SH-SY5Y (cell line): Measurements from ENCODE around the gene IGFBP4.

Experiments
- GATA2 ChIP-seq: IDR thresholded peaks from 2 replicates; pipeline ENCODE4 v1.6.1; 2011; ENCODE audit warnings: mild to moderate bottlenecking, low read depth, low read length
- GATA3 ChIP-seq: IDR thresholded peaks from 2 replicates; pipeline ENCODE4 v1.6.1; 2011; ENCODE audit warnings: low read depth, mild to moderate bottlenecking, low read length, moderate library complexity

The IGFBP4 gene

DNA sequence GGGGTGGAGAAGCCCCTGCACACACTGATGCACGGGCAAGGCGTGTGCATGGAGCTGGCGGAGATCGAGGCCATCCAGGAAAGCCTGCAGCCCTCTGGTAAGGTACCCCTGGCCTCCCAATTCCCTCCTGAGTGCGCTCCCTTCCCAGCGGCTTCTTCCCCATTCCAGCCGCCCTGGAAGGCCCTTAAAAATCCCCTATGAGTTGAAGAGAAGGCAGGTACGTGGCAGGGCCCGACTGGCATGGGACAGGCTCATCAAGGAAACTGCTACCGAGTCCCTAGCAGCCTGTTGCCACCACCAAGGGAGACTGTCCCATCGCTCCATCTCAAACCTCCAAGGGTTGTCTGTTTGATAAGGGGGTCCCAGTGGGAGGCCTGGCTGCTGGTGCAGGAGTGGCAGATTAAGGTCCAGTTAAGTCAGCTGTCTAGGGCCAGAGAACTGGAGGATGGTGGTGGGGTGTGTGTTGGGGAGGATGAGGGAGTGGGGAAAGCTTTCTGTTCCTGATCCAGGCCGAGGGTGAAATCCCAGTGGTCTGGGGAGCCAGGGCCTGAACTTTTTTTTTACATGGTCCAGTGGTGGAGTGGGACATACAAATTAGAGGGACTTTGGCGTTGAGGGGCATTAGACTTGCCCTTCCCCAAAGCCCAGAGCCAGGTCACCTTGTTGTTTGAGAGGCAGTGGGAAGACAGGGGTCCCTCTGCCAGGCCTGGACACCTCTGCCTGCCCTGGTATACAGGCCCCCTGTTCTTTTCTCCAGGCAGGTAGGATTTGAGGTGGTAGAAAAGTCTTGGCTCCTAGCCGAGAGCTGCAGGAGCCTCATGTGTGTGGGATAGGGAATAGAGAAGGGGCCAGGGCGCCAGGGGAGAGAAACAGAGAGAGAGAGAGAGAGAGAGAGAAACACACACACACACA is 994 bp downstream of the IGFBP4 start:
- TF ChIP-seq GATA3 (no peak), GATA2 (no peak)

DNA sequence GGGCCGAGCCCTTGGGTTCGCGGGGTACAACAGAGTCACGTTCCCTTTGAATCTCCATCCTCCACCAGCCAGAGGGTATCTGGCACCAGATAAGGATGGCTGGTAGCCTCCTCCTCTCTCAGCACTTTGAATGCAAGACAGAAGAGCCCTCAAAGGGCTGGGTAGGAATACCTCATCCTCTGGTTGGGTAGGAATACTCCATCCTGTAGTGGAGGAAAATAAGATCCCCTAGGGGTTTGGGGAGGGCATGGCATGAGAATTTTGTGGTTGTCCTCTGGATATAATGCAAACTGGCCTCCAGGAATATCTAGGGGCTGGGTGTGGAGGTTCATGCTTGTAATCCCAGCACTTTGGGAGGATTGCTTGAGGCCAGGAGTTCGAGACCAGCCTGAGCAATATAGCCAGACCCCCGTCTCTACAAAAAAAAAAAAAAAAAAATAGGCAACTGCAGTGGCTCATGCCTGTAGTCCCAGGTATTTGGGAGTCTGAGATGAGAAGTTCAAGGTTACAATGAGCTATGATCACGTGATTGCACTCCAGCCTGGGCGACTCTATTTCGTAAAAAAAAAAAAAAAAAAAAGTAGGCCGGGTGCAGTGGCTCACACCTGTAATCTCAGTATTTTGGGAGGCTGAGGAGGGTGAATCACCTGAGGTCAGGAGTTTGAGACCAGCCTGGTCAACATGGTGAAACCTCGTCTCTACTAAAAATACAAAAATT is 2.7 kb downstream of the IGFBP4 start:
- TF ChIP-seq GATA3 (no peak), GATA2 (no peak)

DNA sequence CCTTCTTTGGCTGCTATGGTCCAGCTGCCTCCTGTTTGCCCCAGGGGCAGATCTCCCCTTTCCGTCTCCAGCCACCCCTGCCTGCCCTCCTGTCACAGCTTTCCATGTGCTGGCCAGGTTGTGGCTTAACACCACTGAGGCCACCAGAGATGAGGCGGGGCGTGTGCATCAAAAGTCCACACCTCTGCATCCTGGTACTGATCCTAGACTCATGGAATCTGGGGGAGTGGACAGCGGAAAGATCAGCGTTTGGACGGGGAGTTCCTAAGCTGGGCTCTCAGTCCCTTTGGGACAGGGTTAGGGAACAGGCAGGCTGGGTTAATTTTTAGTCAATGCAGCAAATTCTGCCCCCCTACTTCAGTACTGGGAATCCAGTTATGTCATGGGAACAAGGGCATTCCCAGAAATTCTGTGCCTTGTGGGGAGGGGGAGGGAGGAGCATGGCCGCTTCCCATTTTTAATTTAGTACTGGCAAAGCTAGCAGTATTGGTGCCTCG is 3.9 kb downstream of the IGFBP4 start:
- no peak for TF ChIP-seq GATA2
- TF ChIP-seq GATA3: no peak

DNA sequence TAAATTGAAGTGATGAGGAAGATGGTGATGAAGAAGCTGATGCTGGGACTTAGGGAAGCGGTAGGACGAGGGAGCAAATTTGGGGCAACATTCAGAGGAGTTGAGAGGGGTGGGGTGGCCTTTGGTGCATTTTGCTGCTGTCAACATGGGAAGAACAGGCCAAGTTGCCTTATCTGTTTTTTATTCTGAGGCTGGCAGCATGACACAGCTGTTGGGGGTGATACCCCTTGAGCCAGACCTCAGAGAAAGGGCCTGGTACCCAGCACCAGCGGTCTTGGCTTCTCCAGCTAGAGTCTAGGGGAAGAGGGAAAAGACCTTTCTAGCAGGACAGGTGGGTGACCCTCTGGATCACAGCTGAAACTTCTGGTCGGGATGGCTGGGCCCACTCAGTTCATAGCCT is 4.6 kb downstream of the IGFBP4 start:
- TF ChIP-seq GATA3: no peak
- TF ChIP-seq GATA2: no peak

DNA sequence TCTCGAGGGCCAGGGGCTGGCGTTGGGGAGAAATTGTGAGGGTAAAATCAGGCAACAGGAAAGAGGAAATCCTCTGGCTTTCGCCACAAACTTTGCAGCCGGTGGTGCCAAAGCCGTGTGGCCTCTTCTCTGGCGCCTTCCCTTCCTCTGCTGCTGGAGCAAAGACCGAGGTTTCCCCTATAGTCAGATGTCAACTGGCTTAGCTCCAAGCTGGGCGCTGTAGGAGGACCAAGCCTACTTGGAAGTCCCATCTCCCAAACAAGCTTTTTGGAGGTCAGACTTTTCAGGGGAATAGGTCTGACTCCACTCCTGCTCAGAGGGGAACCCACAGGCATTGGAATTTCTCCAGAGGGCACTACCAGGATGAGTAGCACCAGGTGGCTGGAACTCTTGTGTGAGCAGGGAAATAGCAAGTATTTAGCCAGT is 5.0 kb downstream of the IGFBP4 start:
- no peak for TF ChIP-seq GATA3
- TF ChIP-seq GATA2: no peak

DNA sequence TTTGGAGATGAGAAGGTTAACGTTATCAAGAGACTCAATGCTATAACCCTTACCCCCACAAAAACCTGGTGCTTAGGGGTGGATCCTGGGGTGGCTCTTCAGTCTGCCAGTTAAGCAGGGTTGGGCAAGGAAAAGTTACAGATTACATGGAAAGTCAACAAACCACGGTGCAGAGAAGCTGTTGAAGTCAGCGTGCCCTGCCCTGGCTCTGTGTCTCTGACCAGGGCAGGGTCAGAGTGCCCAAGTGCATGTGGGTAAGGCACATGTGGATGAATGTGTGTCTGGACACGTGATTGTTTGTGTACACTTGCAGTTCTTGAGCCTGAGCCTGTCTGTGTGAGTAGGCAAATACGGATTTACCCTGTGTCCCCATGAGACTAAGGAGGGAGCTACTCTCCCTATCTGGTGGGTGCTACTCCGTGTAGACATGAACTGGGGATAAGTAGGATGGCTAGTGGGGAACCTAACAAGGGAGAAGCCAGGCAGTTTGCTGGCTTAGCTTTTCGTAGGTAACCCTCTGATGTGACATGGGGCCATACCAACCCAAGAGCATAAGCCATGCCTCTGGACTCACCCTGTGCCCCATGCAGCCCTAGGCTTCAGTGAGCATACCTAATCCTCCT is 5.5 kb downstream of the IGFBP4 start:
- TF ChIP-seq GATA2: no peak
- no peak for TF ChIP-seq GATA3

DNA sequence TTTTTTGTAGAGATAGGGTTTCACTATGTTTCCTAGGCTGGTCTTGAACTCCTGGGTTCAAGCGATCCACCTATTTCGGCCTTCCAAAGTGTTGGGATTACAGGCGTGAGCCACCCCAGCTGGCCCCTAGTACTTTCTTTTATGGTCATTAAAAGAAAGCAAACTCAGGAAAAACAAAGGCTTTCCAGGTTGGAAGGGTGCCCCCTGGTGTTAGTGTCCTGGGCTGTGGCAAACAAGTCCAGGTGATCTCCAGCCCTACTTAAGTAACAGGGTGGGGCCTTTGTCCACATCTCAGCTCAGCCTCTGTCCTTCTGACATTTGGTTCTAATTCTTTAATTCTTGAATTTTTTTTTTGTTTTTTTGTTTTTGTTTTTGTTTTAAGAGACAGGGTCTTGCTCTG is 6.9 kb downstream of the IGFBP4 start:
- no peak for TF ChIP-seq GATA3

DNA sequence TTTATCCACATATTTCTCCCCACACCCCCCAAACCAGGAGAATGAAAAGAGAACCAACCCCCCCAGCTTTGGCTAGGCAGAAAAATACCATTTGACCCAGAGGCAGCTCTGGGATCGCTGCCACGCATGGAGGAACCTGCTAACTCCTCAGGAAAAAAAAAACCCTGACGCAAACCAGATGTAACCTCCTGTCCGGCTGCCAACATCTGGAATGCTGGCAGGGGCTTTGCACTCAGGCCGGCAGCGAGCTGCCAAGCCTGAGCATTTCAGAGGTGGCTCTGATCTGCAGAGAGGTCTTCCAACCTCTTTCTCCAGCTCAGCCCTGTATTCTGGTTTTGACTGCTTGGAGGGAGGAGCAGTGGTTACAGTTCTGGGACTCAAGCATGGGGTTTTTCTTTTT is 8.2 kb downstream of the IGFBP4 start:
- TF ChIP-seq GATA3 (no peak), GATA2 (peak; percentile 6; the same call in 1 of the 2 replicates)

DNA sequence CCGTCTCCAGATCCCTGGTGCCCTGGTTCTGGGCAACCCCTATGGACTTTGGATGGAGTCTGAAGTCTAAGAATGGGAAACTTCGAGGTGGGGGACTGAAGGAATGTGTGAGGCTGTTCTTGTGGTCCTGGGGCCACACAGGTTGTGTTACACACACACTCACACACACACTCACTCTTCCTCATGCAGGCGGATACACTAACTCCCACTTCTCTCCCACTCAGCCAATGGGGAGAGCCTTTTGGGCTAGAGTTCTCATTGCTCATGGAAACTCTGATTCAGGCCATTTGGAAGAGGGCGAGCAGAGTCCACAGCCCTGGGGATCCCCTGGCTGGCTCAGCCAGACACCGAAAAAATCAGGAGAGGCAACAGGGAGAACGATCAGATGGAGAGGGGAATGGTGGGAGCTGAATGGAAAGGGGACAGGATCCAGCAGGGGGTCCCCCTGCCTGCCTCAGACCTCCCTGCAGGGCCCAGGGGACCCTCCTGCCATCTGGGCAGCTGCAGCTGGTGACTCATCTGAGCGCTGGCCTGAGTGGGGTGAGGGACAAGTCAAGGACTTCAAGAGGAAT is 9.1 kb downstream of the IGFBP4 start:
- TF ChIP-seq GATA3 (no peak), GATA2 (no peak)

DNA sequence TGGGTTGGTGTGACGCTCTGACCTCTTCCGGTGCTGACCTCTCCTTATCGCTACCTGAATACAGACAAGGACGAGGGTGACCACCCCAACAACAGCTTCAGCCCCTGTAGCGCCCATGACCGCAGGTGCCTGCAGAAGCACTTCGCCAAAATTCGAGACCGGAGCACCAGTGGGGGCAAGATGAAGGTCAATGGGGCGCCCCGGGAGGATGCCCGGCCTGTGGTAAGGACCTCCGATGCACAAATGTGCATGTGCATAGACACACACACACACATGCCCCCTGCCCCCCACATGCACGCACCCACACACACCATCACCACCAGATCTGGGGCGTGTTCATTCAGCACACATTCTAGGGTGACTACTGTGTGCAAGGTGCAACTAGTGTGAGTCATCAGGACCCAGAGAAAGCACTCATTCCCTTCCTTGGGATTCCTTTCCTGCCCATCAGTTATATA is 9.7 kb downstream of the IGFBP4 start:
- TF ChIP-seq GATA3 (no peak), GATA2 (no peak)

DNA sequence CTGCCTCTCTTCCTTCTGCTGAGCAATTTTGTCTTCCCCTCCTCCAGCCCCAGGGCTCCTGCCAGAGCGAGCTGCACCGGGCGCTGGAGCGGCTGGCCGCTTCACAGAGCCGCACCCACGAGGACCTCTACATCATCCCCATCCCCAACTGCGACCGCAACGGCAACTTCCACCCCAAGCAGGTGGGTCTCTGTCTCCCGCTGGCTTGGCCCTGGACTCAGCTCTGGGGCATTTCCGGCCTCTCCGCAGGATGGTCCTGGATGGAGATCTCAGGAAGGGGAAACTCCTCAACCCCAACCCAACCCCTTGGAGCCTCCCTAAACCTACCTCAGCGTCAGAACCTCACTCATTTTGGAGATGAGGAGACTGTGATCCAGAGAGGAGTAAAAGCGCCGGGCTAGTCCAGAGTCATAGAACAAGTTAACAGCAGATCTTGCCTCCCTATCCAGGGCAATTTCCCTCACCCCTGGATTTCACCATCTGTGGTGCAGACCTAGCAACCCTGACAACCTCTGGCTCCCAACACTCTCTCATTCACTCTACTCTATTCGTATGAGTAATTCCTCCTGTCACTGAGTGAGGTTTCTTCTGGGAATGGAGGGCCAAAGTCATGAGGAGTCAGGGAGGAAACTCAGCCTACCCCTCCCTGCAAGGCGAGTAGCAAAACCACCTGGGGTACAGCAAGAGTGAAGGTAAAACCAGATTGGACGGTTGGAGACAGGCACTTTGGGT is 10.8 kb downstream of the IGFBP4 start:
- no peak for TF ChIP-seq GATA3
- no peak for TF ChIP-seq GATA2

DNA sequence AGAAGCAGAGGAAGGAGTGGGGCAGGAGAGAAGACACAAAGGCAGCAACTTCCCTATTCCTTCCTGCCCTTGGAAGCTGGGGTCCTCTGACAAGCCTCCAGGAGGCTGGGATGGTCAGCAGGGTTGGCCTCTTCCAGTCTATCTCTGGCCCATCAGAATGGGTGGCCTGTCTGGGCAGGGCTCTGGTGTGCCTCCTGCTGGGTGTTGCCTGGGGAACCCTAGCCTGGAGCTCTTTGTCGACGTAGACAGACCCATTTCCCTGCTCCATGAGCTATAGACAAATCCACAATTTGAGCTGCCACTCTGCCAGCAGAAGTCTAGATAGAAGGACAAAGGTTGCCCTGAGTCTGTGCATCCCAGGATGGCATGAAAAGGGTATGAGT is 11.4 kb downstream of the IGFBP4 start:
- TF ChIP-seq GATA3 (no peak), GATA2 (no peak)

DNA sequence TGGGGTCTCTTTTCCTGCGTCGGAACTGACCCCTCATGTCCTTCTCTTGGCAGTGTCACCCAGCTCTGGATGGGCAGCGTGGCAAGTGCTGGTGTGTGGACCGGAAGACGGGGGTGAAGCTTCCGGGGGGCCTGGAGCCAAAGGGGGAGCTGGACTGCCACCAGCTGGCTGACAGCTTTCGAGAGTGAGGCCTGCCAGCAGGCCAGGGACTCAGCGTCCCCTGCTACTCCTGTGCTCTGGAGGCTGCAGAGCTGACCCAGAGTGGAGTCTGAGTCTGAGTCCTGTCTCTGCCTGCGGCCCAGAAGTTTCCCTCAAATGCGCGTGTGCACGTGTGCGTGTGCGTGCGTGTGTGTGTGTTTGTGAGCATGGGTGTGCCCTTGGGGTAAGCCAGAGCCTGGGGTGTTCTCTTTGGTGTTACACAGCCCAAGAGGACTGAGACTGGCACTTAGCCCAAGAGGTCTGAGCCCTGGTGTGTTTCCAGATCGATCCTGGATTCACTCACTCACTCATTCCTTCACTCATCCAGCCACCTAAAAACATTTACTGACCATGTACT is 13.2 kb downstream of the IGFBP4 start:
- no peak for TF ChIP-seq GATA2

DNA sequence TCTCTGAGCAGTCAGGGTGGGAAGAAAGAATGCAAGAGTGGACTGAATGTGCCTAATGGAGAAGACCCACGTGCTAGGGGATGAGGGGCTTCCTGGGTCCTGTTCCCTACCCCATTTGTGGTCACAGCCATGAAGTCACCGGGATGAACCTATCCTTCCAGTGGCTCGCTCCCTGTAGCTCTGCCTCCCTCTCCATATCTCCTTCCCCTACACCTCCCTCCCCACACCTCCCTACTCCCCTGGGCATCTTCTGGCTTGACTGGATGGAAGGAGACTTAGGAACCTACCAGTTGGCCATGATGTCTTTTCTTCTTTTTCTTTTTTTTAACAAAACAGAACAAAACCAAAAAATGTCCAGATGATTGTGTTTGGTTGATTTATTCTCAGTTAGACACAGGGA is 14.1 kb downstream of the IGFBP4 start:
- TF ChIP-seq GATA3 (no peak), GATA2 (no peak)
